Activated CD8-positive, alpha-beta memory T cell treated with anti-CD3 and anti-CD28 coated beads, Interleukin-2, amount 50 U/mL, for 4 hours (primary cell): ENCODE results near the gene GPR15.

Experiments
- DNase-seq: peaks from one replicate; pipeline ENCODE4 v3.0.0-alpha.2; 2020

Gene GPR15

DNA sequence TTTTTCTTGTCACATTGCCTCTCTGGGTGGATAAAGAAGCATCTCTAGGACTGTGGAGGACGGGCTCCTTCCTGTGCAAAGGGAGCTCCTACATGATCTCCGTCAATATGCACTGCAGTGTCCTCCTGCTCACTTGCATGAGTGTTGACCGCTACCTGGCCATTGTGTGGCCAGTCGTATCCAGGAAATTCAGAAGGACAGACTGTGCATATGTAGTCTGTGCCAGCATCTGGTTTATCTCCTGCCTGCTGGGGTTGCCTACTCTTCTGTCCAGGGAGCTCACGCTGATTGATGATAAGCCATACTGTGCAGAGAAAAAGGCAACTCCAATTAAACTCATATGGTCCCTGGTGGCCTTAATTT, 478 bp downstream of the GPR15 start:
- no peak for DNase-seq

GRCh38 chr3:98532709-98533571, 1.2 kb downstream of the GPR15 start:
- DNase-seq = no peak

GRCh38 chr3:98534168-98534567, 2.4 kb downstream of the GPR15 start:
- no peak for DNase-seq

- DNase-seq = no peak
Observed at GRCh38 chr3:98534734-98535133, 3.0 kb downstream of the GPR15 start.

DNA sequence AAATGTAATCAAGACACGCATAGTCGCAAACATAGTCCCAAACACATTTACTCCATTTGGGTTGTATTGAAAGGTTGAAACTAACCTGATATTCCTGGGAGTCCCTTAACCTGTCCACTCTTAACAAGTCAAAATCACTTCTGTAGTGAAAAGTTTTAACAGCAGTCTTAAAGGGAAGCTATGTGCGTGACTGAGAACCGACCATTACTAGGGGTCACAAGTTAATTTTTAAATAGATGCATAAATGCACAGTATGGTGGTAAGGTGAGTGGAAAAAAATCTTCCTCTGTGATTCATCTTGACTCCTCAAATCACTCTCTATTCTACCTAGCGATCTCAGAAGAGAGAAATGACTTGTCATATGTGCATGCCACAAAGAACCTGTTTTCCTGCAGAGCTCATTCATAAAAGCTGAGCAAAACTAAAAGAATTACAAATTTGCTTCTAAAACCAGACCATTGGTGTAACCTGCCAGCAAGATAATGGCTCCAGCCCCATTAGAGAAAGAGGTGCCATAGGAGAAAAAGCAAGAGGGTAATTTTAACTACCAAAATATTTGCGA, 4.8 kb downstream of the GPR15 start:
- DNase-seq = no peak

DNA sequence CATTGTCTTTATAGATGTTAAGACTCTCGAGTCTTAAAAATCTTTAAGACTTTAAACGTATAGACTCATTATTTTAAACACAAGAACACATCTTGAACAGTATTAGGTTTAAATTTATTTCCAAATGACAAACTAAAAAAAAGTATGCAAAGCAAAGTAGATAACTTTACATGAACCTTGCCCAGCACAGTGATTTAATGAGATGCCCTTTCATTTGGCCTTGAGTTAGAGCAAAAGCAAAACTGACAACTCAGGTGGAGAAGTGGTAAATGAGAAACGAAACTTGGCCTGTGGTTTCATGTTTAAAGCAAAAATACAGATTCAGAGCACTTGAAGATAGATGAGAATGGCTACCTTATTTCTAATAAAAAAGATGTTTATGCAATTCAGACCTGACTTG, 8.6 kb downstream of the GPR15 start:
- no peak for DNase-seq

DNA sequence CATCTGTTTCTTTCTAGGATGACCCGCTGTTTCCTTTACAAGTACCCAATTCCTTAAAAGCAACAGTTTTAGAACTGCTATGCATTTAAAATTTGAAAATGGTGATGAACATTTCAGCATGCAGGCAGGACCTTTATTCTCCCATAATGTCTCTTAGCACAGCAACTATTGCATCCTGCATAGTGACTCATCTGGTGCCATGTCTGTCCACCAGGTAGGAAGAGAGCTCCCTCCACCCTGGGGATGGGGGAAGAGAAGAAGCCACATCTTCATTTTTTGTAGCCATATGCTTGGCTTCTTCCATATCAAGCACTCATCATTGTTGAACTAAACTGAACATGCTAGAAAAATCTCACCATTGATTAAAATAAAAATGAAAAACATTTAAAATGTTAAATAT, 9.9 kb downstream of the GPR15 start:
- no peak for DNase-seq

DNA sequence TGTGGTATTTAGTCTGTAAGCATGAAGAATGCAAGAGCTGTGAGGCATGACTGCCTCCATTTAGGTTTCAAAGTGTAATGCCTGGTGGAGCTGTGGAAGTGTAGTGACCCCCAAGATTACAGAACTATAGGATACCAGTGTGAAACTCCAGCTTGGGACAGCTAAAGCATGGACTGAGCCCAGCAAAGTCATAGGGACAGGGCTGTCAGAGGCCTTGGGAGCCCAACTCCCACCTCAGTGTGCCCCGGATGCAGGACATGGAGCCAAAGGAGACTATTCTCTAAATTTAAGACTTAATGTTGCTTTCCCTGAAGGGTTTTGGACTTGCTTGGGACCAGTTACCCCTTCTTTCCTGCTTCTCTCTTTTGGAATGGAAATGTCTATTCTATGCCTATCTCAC, 10.8 kb downstream of the GPR15 start:
- no peak for DNase-seq

- no peak for DNase-seq
Observed at GRCh38 chr3:98545940-98546339, 14.2 kb downstream of the GPR15 start.

- DNase-seq = no peak
Observed at GRCh38 chr3:98548544-98548943, 16.8 kb downstream of the GPR15 start.

DNA sequence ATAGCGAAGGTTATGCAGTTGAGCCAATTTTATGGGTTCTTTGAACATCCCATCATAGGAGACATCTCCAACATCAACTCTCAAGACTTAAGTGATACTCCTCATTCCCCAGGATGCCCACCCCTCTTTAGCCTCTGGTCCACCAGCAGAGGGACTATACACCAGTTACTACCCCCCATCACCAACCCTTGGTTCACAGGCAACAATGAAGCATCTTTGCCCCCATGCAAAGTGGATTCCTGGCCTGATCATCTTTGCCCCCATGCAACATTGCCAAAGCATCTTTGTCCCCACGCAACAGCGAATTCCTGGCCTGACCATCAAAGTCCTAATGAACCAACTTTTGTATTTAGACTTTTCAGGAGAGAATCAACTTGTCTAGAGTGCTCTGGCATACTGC, 19.1 kb downstream of the GPR15 start:
- DNase-seq = no peak

DNA sequence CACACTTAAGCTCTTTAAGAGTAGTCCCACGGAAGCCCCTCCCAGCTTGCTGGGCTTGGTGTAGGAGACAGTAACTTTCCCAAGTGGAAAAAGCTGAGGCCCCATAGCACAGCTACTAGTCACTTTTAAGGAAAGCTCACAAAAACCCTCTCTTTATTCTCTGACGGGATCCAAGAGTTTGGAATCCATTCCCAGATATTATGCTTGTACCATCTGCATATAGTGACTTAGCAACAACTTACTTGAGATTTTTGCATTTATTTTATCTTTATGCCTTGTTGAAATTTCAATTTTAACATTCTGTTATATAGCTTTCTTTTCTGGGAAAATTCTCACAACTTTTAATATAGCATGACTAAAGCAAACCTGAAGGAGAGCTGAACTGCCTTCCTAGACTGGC, 19.5 kb downstream of the GPR15 start:
- no peak for DNase-seq

GRCh38 chr3:98551754-98552153, 20.0 kb downstream of the GPR15 start:
- no peak for DNase-seq

DNA sequence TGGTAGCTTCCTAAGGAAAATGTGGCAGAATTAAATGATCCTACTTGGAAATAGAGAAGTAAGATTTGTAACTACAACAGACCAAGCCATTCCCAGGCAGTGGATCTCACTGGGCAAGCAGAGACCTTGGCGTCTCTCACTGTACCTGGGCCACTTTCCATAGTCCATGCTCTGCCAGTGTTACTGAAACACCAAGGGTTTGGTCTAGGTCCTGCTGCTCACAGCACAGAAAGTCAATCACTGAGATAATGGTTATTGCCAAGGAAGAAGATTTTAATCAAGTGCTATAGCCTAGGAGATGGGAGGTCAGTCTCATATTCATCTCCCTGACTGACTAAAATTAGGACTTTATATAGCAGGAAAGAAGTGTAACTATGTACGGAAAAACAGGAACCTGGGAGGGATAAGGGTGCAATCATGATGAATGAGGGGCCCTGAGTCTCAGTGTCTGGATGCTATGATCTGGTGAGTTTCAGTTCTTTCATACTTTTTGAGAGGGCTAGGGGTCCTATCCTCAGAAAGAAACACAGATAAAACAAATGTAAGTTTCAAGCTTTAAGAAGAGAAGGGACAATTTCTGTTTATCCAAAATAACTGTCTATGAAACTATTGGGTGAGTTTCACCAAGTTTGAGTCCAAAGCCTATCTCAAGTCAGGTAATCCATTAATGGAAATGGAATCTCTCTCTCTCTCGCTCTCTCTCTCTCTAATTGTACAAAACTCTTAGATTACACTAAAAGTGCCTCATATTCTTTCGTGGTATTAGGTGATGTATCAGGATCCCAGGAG, 20.6 kb downstream of the GPR15 start:
- no peak for DNase-seq

- no peak for DNase-seq
Observed at GRCh38 chr3:98553021-98553563, 21.3 kb downstream of the GPR15 start.

DNA sequence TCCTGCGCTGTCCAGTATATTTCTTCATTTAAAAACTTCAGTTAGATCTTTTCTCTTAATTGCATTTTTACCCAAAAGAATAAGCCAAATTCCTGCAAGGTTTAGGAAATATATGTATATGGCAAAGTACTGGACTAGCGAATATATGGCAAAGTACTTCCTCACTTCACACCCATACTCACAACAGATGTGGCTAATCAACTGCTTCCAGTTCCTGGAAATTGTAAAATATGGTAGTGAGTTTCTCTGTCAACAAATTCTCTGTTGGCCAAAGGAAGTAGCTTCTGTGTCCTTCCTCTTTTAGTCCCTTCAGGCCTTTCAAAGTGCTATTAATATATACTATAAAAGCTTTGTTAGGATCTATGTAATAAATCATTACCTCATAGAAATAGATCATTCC, 22.0 kb downstream of the GPR15 start:
- no peak for DNase-seq

DNA sequence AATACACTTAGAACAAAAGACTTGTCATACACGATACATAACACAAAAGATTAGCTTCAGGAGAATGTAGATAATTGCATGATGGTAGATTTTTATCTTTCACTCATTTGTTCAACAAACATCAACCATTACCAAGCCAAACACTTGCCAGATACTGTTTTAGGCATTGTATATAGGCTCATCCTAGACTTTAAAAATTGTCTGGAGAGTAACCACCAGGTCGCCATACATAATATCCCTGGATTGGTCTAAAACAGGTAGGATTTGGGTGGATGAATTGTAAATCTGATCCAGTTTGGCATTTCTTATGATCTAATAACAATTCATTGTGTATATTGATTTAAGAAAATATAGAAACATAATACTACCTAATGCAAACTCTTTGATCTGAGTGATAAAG, 22.8 kb downstream of the GPR15 start:
- DNase-seq = no peak

GRCh38 chr3:98555025-98555379, 23.2 kb downstream of the GPR15 start:
- no peak for DNase-seq

GRCh38 chr3:98556164-98557130, 24.7 kb downstream of the GPR15 start:
- peak; percentile 52 for DNase-seq

DNA sequence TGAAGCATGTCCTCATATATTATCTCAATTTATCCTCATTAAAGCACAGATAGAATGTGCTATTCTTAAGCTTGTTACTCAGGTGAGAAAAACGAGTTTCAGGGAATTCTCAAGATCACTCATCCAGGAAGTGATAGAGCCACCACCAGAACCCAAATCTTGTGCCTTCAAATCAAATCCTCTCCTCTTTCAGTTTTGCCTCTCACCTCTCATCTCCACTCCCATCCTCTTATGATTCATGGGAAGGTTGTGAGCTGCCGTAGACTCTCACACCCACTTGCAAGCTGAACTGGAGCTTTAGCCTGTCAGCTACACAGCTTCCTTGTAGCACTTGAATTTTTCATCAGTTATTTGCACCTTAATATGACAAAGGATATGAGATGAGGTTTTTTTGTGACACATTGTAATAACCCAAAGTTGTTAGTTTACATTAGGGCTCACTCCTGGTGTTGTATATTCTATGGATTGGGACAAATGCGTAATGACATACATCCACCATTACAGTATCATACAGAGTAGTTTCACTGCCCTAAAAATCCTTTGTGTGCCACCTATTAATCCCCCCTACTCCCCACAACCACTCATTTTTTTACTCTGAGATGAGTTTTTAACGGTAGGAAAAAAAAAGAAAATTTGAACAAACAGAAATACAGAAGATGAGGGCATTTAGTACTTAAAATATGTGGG, 25.7 kb downstream of the GPR15 start:
- DNase-seq = no peak

DNA sequence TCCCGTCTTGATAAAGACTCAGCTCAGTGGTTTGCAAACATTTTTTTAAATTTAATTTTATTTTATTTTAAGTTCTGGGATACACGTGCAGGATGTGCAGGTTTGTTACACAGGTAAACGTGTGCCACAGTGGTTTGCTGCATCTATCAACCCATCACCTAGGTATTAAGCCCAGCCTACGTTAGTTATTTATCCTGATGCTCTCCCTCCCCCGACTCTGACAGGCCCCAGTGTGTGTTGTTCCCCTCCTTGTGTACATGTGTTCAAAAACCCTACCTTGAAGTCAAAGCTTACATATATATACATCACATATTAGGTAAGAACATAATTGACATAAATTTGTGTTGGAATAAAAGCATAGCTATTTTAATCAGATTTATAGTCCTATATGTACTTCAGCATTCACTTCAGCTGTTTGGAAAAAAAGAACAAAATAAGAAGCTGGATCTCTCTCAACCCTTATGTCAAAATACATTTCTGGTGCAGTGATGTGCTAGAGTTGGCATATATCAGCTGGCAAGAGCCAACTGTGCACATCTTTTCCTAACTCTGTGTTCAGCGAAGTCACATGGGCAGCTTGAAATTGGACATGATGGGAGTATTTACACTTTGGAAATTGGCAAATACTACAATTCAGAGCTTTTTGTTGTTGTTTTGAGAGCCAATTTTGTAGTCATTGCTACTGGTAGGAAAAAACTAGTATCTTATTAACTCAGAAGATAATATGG, 26.5 kb downstream of the GPR15 start:
- DNase-seq = no peak
